GM18498 (cell line): ENCODE results near the gene RNU1-4.
"Not testable (repeated sequence)": the region's sequence is repeated elsewhere in the genome, so short reads cannot be mapped to it uniquely, and the experiment has no call there.

Source experiments
- ATAC-seq: cut with Tn5 transposase; IDR thresholded peaks from one replicate; pipeline ENCODE4 v1.9.1; 2021; ENCODE audit warnings: mild to moderate bottlenecking, moderate library complexity; ENCODE audit not compliant: unreplicated experiment

Gene RNU1-4

DNA sequence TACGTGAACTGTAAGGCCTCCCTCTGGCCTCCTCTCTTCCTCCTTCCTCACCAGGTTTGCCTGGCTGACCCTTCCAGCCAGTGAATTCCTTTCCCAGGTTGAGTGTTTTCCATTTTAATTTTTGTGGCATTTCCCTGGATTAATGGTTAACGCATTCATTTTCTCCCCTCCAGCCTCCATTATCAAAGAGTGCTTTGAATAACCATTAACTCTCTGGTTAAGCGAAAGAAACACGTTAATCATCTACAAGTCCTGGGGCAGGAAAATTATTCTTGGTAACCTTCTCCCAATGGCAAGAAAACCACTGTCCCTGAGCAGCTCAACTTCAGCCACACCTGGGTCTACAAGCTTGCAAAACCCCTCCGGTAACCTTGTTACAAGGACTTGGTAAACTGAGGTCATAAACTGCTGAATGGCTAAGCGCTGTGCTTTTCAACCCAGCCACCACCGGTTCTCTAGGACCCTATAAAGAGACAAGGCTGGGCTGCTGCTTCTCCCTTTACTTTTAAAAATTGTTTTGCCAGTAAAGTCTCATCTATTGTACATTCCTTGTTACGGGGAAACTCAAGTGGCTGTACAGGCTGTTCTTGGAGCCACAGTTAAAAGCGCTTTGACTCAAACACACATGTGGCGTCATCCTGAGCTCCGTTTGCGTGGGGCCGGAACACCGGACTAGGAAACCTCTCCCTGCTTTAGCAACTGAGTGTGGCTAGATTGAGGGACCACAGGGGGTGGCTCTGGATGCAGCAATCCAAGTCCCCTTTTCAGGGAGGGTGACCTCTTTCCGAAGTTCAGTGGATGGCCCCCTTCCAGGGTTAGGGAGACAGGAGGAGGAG, 24.7 kb downstream of the RNU1-4 start:
- ATAC-seq: not testable (repeated sequence)

DNA sequence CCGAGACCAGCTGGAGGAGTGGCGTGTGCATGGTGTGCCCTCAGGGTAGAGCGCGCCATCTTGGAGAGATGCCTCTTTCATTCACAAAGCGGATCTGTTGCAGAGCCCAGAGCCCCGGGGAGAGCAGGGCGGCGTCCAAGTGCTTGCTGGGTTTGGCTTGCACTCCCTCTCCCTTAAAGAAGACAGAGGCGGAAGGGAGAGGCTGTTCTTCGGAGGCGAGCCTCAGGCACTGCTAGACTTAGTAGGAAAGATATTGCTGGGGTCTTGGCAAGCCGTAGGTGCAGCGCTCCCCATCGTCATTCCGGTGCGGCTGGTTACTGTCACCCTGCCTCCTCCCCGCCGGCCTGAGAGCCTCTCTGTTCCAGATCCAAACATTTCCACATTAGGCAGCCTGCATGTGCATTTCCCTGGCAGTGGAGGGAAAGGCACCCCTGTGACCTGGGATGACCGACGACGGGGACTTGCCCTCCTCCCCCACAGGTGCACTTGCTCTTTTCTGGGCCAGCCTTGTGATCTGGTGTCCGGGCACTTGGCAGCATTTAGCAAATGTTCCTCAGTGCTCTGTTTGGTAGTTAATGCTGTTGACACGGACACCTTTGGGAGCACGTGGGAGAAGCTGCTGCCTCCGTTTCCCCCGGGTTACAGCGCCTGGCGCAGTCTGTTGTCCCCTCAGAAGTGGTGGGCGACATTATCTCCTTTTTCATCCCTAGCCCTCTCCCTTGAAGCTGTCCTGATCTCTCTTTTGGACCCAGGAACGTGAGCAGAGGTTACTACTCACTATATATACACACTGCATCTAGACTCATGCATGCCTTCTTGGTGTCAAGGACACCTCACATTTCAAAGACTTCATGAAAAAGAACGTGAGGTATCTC, 25.7 kb downstream of the RNU1-4 start:
- not testable (repeated sequence) for ATAC-seq

DNA sequence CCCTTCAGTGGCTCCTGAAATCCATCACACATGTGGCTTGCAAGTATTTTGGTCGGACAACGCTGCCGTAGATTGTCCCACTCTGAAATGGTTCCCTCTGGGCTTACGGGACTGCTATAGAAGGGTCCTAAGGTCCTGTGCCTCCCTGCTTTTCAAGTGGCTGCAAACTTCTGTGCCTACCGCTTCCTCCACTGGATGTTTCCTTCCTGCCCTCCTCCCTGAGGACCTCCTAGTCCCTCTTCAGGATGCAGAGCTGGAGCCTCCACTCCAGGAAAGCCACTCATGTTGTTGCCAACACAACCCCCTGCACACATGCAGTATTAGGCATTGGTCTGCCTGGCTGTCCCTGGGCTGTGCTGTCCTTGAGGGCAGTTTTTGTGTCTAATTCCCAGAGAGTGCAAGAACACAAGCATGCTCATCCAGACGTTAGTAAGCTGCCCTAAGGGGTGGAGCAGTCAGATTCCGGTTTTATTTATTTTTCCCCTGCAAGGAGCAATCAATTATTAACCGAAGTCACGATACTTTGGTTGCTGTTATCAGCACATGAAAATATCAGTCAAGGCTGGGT, 26.5 kb downstream of the RNU1-4 start:
- not testable (repeated sequence) for ATAC-seq

DNA sequence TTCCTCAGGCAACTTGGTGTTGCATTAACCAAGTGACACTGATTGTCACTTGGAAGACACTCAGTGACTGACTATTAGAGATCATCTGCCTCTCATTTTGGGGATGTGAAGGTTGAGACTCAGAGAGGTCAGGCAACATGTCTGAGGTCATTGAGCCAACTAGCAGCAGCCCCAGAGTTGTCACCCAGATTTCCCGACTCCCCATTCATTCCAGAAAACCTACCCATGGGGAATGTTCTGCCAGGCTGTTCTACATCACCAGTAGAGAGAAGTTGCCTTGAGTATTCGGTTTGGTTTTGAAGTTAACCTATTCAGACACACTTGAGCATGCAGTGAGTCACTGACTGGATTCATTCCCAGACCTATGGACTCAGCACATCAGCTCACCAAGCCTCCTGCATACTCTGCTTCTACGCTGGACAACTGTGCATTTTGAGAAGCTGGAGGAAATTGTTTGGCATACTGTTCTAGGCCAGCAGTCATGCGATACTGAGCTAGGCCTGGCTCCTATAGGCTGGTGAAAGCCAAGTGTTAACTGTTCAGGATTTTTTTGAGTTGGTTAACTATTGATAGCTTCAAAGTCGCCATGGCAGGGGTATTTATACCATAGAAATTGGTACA, 29.9 kb downstream of the RNU1-4 start:
- ATAC-seq: not testable (repeated sequence)

DNA sequence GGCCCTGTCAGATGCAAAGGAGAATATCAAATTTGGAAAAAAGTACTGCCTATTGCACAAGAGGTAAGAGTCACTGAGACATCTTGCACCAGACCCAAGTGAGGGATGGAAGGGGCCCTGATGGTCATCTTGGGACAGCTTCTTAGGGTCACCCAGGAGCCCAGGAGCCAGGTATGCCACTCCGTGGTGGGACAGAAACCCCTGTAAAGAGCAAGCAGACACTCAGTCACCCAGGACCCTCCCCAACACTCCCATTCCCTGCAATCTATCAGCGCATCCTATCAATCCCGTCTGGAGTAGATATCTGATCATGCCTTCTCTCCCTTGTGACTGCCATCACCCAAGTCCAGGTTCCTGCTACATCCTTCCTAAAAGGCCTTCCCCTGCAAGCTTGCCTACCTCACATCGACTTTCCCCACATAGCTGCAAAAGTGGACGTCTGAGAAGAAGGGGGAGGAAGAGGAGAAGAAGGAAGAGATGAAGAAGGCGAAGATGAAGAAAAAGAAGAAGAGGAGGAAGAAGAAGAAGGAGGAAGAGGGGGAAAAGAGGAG, 30.7 kb downstream of the RNU1-4 start:
- not testable (repeated sequence) for ATAC-seq

DNA sequence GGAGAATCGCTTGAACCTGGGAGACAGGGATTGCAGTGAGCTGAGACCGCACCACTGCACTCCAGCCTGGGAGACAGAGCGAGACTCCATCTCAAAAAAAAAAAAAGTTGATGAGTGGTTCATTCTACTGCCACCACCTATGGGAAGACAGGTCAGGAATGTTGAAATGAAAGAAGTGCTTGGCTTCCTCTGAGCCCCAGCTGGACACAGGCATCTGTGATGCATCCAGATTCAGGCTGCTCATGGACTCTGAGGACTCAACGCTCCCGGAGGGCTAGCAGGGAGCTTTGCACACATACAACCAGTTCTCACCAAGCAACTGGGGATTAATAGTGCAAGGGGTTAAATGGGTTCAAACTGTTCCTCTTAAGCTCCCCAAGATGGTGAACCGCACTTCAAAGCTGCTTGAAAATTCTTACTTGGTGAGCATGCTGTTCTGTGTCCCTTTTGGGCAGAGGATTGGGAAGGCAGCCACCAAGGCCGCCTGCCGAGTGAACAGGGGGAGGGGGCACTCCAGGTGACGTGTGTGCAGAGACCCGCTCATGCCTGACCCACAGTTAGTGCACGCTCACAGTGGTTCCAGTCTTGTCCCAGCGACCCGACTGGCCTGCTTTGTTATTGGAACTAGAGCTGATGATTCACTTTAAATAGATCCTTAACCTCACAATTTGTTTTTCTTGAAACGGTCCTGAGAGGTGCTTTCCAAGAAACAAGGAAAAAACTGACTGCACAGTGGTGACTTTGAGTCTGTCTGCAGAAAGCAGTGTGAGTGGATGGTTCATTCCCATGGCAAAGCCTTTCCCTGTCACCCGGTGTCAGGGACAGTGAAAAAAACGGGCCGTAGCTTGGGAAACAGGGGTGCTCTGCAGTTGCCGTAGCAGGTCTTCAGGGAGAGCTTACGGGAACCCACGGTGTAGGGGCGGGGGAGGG, 32.2 kb downstream of the RNU1-4 start:
- ATAC-seq: not testable (repeated sequence)

DNA sequence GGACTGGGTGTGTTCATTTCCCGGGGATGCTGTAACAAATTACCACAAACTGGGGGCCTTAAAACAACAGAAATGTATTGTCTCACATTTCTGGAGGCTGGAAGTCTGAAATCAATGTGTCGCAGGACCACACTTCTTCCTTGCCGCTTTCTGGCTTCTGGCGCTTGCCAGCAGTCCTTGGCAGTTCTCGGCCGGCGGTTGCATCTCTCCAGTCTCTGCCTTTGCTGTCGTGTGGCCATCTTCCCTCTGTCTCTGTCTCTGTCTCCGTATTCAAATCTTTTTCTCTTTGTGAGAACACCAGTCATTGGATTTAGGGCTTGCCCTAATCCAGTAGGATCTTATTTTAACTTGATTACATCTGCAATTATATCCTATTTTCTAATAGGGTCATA, 32.9 kb downstream of the RNU1-4 start:
- ATAC-seq: not testable (repeated sequence)

DNA sequence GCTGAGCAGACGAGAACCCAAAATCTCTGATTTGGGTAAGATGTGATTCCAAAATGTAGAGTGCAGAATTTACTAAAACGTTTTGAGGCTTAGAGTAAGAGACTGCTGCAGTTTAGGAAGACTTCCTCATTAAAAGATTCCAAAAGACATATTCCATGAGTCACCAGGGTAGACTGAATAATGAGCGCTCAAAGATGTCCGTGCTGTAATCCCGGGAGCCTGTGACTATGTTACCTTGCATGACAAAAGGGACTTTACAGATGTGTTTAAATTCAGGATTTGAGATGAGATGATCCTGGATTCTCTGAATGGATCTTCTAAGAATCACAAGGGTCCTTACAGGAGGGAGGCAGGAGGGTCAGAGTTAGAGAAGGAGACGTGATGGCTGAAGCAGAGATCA, 33.4 kb downstream of the RNU1-4 start:
- ATAC-seq: not testable (repeated sequence)

DNA sequence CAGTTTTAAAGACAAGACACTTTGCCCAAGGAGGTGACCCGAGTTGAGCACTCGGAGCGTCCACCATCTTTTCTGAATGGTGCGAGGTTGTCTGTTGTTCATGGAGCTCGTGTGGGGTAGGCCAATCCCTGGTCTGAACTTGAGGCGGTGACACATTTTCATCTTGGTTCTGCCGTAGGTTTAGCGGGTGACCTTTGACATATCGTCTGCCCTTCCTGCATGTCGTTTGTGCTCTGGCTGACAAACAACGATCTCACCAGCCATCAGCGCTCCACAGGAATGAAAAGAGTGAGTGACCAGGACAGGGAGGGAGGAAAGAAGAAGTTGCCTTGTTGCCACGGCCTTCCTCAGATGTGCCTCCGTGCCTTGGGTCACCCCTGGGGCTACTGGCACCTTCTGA, 34.5 kb downstream of the RNU1-4 start:
- ATAC-seq: not testable (repeated sequence)

DNA sequence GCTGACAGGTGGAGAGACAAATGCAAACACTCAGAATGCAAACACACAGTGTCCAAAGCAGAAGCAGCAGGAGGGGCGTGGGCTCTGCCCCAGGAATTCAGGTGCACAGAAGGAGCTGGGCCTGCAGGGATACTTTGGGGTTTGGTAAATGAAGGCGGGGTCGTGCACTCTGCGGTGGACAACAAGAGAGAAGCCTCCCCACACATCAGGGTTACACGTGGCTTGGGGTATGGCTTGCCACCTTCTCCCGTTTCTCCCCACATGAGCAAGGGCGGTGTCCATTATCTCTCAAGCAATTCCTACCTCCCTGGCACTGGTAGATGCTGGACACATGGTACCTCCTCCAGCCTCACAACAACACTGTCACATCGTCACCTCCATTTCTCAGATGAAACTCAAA, 35.0 kb downstream of the RNU1-4 start:
- not testable (repeated sequence) for ATAC-seq

DNA sequence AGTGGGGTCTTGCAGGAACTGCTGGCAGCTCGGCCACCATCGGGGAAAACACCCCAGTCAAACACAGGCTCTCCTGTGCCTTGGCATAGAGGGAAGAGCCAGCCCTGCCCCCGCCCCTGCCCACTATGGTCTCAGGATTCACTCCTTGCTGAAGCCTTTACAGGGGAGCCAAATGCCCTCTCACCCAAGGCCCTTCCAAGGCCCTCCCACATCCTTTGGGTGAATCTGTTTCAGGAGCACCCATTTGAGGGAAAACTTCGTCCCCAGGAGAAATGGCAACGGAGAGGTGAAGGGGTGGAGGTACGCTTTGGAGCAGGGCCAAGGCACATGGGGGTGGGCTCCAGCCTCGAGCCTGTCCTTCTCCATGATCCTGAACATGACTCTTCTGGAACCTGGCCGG, 35.9 kb downstream of the RNU1-4 start:
- not testable (repeated sequence) for ATAC-seq

DNA sequence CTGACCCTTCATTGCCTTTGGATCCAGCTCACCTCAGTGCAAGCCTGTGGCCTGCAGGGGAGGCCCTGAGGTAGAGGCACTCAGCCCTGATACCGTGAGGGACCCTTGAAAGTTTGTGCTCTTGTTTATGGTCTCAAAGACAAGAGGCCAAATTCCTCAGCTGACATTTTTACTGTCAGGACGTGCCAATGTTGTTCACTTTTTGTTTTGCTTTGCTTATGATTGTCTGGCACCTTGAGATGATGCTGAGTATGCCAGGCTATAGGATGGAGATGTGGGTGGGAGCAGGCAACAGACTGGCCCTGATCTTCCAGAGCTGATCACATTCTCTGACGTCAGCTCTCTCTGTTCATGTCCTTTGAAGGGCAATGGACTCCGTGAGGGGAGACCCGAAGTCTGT, 36.5 kb downstream of the RNU1-4 start:
- not testable (repeated sequence) for ATAC-seq

DNA sequence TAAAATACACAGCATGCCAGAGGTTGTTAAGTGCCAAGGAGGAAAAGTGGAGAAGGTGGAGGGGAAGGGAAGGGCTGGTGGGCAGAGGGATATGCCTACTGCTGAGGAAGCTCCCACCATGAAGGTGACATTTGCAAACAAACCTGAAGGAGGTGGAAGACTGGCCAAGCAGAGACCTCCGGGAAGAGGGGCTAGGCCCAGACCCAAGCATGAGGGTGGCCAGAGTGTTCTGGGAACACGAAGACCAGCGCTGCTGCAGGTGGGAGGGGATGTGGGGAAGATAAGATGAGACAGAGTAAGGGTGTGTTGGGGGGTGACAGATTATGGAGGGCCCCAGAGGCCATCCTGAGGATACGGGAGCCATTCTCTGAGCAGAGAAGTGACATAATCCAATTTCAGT, 37.5 kb downstream of the RNU1-4 start:
- not testable (repeated sequence) for ATAC-seq

DNA sequence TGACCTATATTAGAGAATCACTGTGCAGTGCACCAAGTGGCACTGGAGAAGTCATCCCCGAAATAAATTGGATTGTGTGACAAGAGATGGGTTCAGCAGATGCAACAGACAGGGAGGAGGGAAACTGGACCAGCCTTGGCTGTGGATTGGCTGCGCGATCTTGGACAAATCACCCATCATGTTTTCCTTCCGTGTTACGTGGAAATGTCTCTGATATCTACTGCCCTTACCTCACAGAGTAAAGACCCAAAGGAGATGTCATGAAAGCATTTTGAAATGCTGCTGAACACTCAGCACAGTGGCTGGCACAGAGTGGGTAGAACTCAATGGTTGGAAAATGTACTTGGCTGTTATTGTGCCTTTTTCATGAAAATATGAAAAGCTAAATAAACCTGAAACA, 39.2 kb downstream of the RNU1-4 start:
- ATAC-seq: not testable (repeated sequence)

DNA sequence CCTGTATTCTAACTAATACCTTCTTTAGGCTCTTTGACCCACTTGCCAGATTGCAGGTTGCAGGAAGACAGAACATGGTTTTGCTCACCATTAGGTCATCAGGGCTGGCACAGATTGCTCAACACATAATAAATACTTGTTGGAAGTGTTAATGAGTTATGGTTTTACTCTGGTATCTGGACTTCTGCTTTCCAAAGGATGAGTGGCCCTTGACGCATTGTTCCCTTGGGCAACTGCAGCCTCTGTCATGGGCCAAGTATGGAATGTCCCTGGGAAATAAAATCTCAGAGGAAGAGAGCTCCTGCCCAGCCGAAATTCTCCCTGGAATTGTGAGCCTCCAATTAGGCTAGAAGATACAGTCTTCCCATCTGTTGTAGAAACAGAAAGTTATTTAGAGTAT, 40.7 kb downstream of the RNU1-4 start:
- not testable (repeated sequence) for ATAC-seq

DNA sequence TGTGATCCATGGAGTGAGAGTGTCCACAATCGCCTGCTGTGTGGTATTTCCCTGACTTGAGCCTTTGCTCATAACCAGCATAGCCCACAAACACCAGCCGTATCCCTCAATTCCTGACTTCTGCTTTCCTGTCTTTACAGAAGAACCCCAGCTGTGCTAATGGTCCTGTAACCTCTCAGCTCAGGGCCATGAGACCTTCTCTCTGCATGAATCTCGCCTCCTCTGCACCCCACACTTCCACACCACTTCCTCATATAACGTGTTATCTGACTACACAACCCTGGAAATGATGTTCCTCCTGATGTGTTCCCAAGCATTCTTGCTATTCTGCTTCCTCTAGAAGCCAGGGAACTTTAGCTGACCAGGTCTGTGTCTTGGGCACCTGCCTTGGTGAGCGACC, 41.3 kb downstream of the RNU1-4 start:
- ATAC-seq: not testable (repeated sequence)

DNA sequence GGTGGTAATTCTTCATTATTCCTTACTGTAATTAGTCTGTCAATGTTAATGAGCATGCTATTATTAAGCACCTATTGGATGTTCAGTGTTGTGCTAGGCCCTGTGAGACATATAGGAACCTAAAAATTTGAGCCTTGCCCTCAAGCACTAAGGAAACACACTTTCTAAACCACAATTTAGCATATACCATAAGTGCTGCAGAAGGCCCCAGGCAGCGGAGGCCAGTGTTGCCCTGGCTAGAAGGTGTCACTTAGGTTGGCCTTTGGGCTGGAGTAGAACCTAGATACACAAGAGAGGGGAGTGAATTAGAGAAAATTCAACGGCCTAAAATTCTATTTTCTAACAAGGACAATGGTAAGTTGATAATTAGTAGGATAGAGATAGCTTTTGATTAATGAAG, 44.6 kb downstream of the RNU1-4 start:
- not testable (repeated sequence) for ATAC-seq

DNA sequence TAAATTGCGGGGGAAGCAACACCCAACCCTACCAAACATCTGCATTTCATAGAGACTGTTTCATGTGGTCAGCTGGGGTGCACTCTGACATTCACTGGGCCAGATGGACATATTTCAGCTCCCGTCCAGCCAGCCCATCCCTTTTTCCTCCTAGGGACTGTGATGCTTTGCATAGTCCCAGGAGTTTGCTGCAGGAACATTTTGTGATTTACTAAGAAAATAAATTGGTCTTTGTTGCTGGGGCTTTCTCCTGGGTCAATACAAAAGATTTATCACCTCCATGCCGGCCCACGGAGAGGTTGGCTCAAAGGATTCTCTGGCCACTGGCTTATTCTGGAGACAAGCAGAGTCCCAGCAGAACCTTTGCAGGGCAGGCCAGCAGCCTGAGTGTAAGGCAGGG, 46.0 kb downstream of the RNU1-4 start:
- ATAC-seq: not testable (repeated sequence)

DNA sequence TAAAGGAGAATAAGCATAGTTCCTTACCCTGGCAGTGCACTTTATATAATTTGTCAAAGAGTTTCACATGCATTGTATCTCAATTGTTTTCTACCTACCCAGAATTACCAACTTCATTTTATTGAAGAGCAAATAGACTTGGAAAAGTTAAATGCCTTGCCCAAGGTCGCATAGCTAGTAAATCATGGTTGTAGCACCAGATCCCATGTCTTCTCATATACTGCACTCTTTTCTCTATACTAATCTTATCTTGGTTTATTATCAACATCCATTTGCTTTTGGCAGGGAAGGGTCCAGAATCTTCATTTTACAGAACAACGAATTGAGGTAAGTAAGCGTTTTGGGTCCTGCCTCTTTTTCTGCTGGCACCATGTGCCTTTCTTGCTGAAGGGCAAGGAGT, 46.9 kb downstream of the RNU1-4 start:
- not testable (repeated sequence) for ATAC-seq

DNA sequence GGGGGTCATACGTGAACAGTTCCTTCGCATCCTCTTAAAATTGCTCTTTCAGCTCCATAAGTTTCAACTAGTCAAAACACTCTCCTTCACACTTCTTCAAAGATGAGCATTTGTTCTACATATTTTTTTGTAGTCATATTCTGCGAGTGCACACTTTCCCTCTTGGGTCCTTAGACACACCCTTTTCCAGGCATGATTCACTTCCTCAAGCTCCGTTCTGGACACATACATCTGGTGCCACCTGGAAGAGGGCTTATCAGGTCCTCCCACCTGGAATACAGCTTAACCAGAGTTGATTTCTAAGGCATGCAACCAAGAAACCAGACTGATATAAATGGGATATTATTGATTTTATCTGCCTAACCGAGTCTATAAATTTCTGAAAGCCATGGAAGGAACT, 47.4 kb downstream of the RNU1-4 start:
- not testable (repeated sequence) for ATAC-seq
